ENCODE results near the gene VWA2. TPM values are rescaled to one million over a fixed set of nuclear protein-coding genes. Genes with fewer than 3 reads are reported as not detected.

VWA2 gene
- total and polyA plus RNA-seq, 10 of the 15 experiments (the other 5 are each of a cell fraction or from before 2014, with no cell fraction given), result 0.03 TPM; not detected in 9

GRCh38 chr10:114278140-114278883, 39.3 kb downstream of the VWA2 start (continued):
- TF ChIP-seq NR2C1 (IDR thresholded peaks at IDR 0.05), result no peak
- TF ChIP-seq RB1 (IDR thresholded peaks at IDR 0.05; ENCODE audit: borderline replicate concordance), result no peak
- no peak for TF ChIP-seq POLR2AphosphoS2 (IDR thresholded peaks at IDR 0.05; ENCODE audit: low read depth, low read length)

- in situ Hi-C loops (cut with MboI) (no loop called here), intact Hi-C loops (cut with micrococcal nuclease; ENCODE audit: unreplicated experiment) (no loop called here)
- ATAC-seq (no peak), DNase-seq (ENCODE audit: low read depth, low spot score) (no peak), FAIRE-seq (no peak)
- Histone ChIP-seq H4K20me1 (ENCODE audit: control insufficient read depth, insufficient read depth) (no peaks in the 10 kb centered on the region), H3K9ac (ENCODE audit: control insufficient read depth, insufficient read depth, low read length) (no peak overlapping the region), H3K4me3 (no peak overlapping the region), H3K79me2 (ENCODE audit: control insufficient read depth, insufficient read depth, low read length) (no peaks in the 10 kb centered on the region), H2AFZ (ENCODE audit: control insufficient read depth, low read depth, low read length) (no peak overlapping the region), H3K27me3 (replicated peaks in 1 of 2; ENCODE audit: control insufficient read depth in 2 of 2, insufficient read depth in 2 of 2, low read length in 1 of 2) (0 out of 4 replicates have a peak, but pooled peaks cover 0 to 2% of the 10 kb centered on the region in 2 experiments), H3K36me3 (ENCODE audit: control insufficient read depth in 2 of 2, insufficient read depth in 2 of 2, low read length in 1 of 2) (no peaks in the 10 kb centered on the region), H3K9me3 (replicated peaks; ENCODE audit: control insufficient read depth, insufficient read depth, low read length) (no peaks in the 10 kb centered on the region), H3K4me1 (ENCODE audit: control insufficient read depth, insufficient read depth, low read length) (no peaks in the 10 kb centered on the region), H3K27ac (ENCODE audit: control insufficient read depth, insufficient read depth) (no peak overlapping the region), H3K4me2 (ENCODE audit: control insufficient read depth, insufficient read depth) (no peak overlapping the region)
- ChIA-PET CTCF (no interaction called here), SMC1A (ENCODE audit: uncharacterized antibody, unreplicated experiment) (no interaction called here), RAD21 (ENCODE audit: unreplicated experiment) (no interaction called here), POLR2A (no interaction called here)
- no TSS peak for BruUV-seq (replicated peaks)
- TF ChIP-seq ELK1 (IDR thresholded peaks at IDR 0.05; ENCODE audit: low read depth, low read length) (no peak), ZNF217 (IDR thresholded peaks at IDR 0.05) (no peak), TAF1 (IDR thresholded peaks at IDR 0.05; ENCODE audit: borderline replicate concordance, low read depth, low read length) (no peak), POLR2AphosphoS2 (IDR thresholded peaks at IDR 0.05; ENCODE audit: low read depth, low read length) (no peak), TCF7 (IDR thresholded peaks at IDR 0.05; ENCODE audit: borderline replicate concordance) (no peak), SIN3A (IDR thresholded peaks at IDR 0.05; ENCODE audit: low read depth, low read length) (no peak)
- TF ChIP-seq, protein P1, sequence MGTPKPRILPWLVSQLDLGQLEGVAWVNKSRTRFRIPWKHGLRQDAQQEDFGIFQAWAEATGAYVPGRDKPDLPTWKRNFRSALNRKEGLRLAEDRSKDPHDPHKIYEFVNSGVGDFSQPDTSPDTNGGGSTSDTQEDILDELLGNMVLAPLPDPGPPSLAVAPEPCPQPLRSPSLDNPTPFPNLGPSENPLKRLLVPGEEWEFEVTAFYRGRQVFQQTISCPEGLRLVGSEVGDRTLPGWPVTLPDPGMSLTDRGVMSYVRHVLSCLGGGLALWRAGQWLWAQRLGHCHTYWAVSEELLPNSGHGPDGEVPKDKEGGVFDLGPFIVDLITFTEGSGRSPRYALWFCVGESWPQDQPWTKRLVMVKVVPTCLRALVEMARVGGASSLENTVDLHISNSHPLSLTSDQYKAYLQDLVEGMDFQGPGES (IDR thresholded peaks at IDR 0.05), result no peak
- WGBS (ENCODE audit: insufficient coverage, insufficient replicate concordance, low lambda C conversion rate, missing lambda C conversion rate), result 33% methylated on average over 4 of the region's 4 CpGs
These were observed 39.8 kb downstream of the VWA2 start for GRCh38 chr10:114278884-114279191.
